H9 (cell line): ENCODE results near the gene CALN1. TPM values are rescaled to one million over a fixed set of nuclear protein-coding genes. Genes with fewer than 3 reads are reported as not detected.

Experiments used
- DNase-seq: peaks from one replicate; pipeline ENCODE4 v3.0.0-alpha.2; 2017
- H2AFZ ChIP-seq: one replicate; pipeline ENCODE4 v1.6.1; 2013; ENCODE audit warnings: mild to moderate bottlenecking, low read length, control low read depth, moderate library complexity
- H2AK5ac ChIP-seq: 2 replicates; pipeline ENCODE4 v1.6.1; 2013; ENCODE audit warnings: low read length, control low read depth, mixed read lengths; ENCODE audit not compliant: insufficient read length
- H2BK120ac ChIP-seq: one replicate; pipeline ENCODE4 v1.6.1; 2013; ENCODE audit warnings: low read depth, mild to moderate bottlenecking, low read length, control low read depth, inconsistent platforms; ENCODE audit not compliant: poor library complexity, severe bottlenecking
- H2BK12ac ChIP-seq: 2 replicates; pipeline ENCODE4 v1.6.1; 2013; ENCODE audit warnings: low read length, control low read depth, mixed read lengths, low read depth; ENCODE audit not compliant: insufficient read length
- H2BK15ac ChIP-seq: 2 replicates; pipeline ENCODE4 v1.6.1; 2013; ENCODE audit warnings: low read depth, low read length, control low read depth
- H2BK20ac ChIP-seq: one replicate; pipeline ENCODE4 v1.6.1; 2013; ENCODE audit warnings: low read depth, mild to moderate bottlenecking, low read length, control low read depth, inconsistent platforms; ENCODE audit not compliant: poor library complexity, severe bottlenecking
- H2BK5ac ChIP-seq: 2 replicates; pipeline ENCODE4 v1.6.1; 2013; ENCODE audit warnings: low read length, control low read depth, mixed read lengths; ENCODE audit not compliant: insufficient read length
- H3K14ac ChIP-seq: 2 replicates; pipeline ENCODE4 v1.6.1; 2013; ENCODE audit warnings: low read length, control low read depth; ENCODE audit not compliant: insufficient read depth
- H3K18ac ChIP-seq: 2 replicates; pipeline ENCODE4 v1.6.1; 2013; ENCODE audit warnings: low read depth, mild to moderate bottlenecking, mixed read lengths, low read length, control low read depth; ENCODE audit not compliant: insufficient read length
- H3K23ac ChIP-seq: 2 replicates; pipeline ENCODE4 v1.6.1; 2013; ENCODE audit warnings: low read length, control low read depth, mixed read lengths, low read depth; ENCODE audit not compliant: insufficient read length
- H3K23me2 ChIP-seq: 2 replicates; pipeline ENCODE4 v1.6.1; 2013; ENCODE audit warnings: low read depth, mild to moderate bottlenecking, mixed read lengths, low read length, control low read depth; ENCODE audit not compliant: insufficient read length, poor library complexity, severe bottlenecking
- H3K27ac ChIP-seq: 2 replicates; pipeline ENCODE4 v1.5.1; 2013; ENCODE audit warnings: low read length, control low read depth, mixed read lengths, low read depth; ENCODE audit not compliant: insufficient read length
- H3K27me3 ChIP-seq: 2 replicates; pipeline ENCODE4 v1.6.1; 2013; ENCODE audit warnings: low read length, control low read depth, inconsistent platforms; ENCODE audit not compliant: insufficient read depth
- H3K4ac ChIP-seq: 2 replicates; pipeline ENCODE4 v1.6.1; 2013; ENCODE audit warnings: low read depth, mild to moderate bottlenecking, control low read depth, inconsistent platforms, low read length, moderate library complexity
- H3K4me1 ChIP-seq: 2 replicates; pipeline ENCODE4 v1.6.1; 2013; ENCODE audit warnings: low read length, control low read depth, inconsistent platforms; ENCODE audit not compliant: insufficient read depth
- H3K4me2 ChIP-seq: 2 replicates; pipeline ENCODE4 v1.6.1; 2013; ENCODE audit warnings: low read length, control low read depth, mixed read lengths; ENCODE audit not compliant: insufficient read length, insufficient read depth
- H3K56ac ChIP-seq: 2 replicates; pipeline ENCODE4 v1.6.1; 2013; ENCODE audit warnings: low read depth, mild to moderate bottlenecking, mixed read lengths, low read length, control low read depth; ENCODE audit not compliant: insufficient read length
- H3K79me1 ChIP-seq: 2 replicates; pipeline ENCODE4 v1.6.1; 2013; ENCODE audit warnings: low read depth, mild to moderate bottlenecking, moderate library complexity, low read length, control low read depth, inconsistent platforms; ENCODE audit not compliant: insufficient read depth, poor library complexity, severe bottlenecking
- H3K79me2 ChIP-seq: 2 replicates; pipeline ENCODE4 v1.6.1; 2013; ENCODE audit warnings: low read length, control low read depth, inconsistent platforms; ENCODE audit not compliant: insufficient read depth
- H3K9ac ChIP-seq: 2 replicates; pipeline ENCODE4 v1.6.1; 2013; ENCODE audit warnings: low read length, control low read depth, mixed read lengths; ENCODE audit not compliant: insufficient read length; ENCODE audit errors: extremely low read depth
- H3K9me3 ChIP-seq: one replicate; pipeline ENCODE4 v1.6.1; 2013; ENCODE audit warnings: low read depth, low read length, inconsistent platforms; ENCODE audit not compliant: control insufficient read depth
- H3T11ph ChIP-seq: one replicate; pipeline ENCODE4 v1.6.1; 2013; ENCODE audit warnings: mild to moderate bottlenecking, low read length, control low read depth, inconsistent platforms
- H4K20me1 ChIP-seq: one replicate; pipeline ENCODE4 v1.6.1; 2013; ENCODE audit not compliant: control insufficient read depth, insufficient read length, insufficient read depth
- H4K5ac ChIP-seq: 2 replicates; pipeline ENCODE4 v1.6.1; 2013; ENCODE audit warnings: low read depth, mild to moderate bottlenecking, mixed read lengths, low read length, control low read depth; ENCODE audit not compliant: insufficient read length
- H4K8ac ChIP-seq: replicated peaks from 2 replicates; pipeline ENCODE4 v1.6.1; 2013; ENCODE audit warnings: low read length, control low read depth, mixed read lengths, low read depth; ENCODE audit not compliant: insufficient read length
- H4K91ac ChIP-seq: 2 replicates; pipeline ENCODE4 v1.6.1; 2013; ENCODE audit warnings: low read depth, mild to moderate bottlenecking, moderate library complexity, mixed read lengths, low read length, control low read depth; ENCODE audit not compliant: insufficient read length
- H3K27ac Mint-ChIP-seq, 3 experiments: 2 replicates in 2 of 3; 3 replicates in 1 of 3; pipeline ENCODE4 v1.8.0; 2020 to 2021; ENCODE audit warnings: mixed read lengths in 3 of 3, mild to moderate bottlenecking in 1 of 3, moderate library complexity in 1 of 3
- H3K27me3 Mint-ChIP-seq: 2 replicates; pipeline ENCODE4 v1.8.0; 2021; ENCODE audit warnings: low read depth, mild to moderate bottlenecking, moderate library complexity, mixed read lengths
- H3K36me3 Mint-ChIP-seq, 3 experiments: 2 replicates in 2 of 3; 3 replicates in 1 of 3; pipeline ENCODE4 v1.8.0; 2020 to 2021; ENCODE audit warnings: low read depth in 3 of 3, mixed read lengths in 3 of 3; ENCODE audit not compliant: insufficient read depth in 1 of 3
- H3K4me1 Mint-ChIP-seq, 2 experiments: 2 replicates each; pipeline ENCODE4 v1.8.0; 2020; ENCODE audit warnings: mixed read lengths in 2 of 2
- H3K4me3 Mint-ChIP-seq, 2 experiments: 2 replicates in 1 of 2; 3 replicates in 1 of 2; pipeline ENCODE4 v1.8.0; 2020 to 2021; ENCODE audit warnings: mild to moderate bottlenecking in 2 of 2, mixed read lengths in 2 of 2, moderate library complexity in 1 of 2
- H3K9me3 Mint-ChIP-seq, 2 experiments: 2 replicates in 1 of 2; 3 replicates in 1 of 2; pipeline ENCODE4 v1.8.0; 2020; ENCODE audit warnings: mild to moderate bottlenecking in 2 of 2, mixed read lengths in 2 of 2, moderate library complexity in 1 of 2
- WGBS: extraction: QIAGEN DNeasy Blood & Tissue Kit; methylation state at CpG from one replicate; pipeline ENCODE4 v1.1.7; 2013; ENCODE audit warnings: missing lambda C conversion rate, low lambda C conversion rate, mixed read lengths; ENCODE audit not compliant: insufficient read length; ENCODE audit errors: extremely low coverage; 5-methylcytosine and 5-hydroxymethylcytosine counted together
- total RNA-seq: library from RNA; stranded (reverse); gene quantifications from 2 replicates; pipeline ENCODE4 v1.2.1, GENCODE V29; 2021
- TF ChIP-seq, protein P1 (sequence below): fragments of 200-600 bp; sonication (generic); conservative IDR thresholded peaks from 3 replicates; pipeline ENCODE4 v1.8.0; 2021; ENCODE audit warnings: antibody characterized with exemption, mild to moderate bottlenecking

The CALN1 gene
- total RNA-seq, 1 experiment from 2014 or later: 2.8 TPM

DNA sequence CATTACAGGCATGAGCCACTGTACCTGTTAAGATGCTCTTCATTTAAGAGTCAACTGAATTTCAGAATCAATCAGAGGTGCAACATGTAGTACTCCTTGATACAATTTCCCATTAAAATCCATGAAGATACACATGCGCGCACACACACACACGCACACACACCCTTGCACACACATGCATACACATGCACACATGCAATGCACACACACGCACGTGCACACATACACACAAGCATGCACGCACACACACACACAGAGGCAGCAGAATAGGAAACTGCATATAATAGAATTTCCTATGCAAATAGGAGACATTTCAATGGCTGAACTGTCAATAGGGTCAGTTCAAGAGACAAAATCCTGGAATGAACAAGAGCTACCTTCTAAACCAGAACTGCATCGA is 192.6 kb downstream of the CALN1 start:
- no peak overlapping the region for H3K27ac Mint-ChIP-seq
- Histone ChIP-seq H4K91ac (no peak overlapping the region), H4K20me1 (no peaks in the 10 kb centered on the region), H2AK5ac (no peak overlapping the region), H4K5ac (no peak overlapping the region), H3K79me1 (no peaks in the 10 kb centered on the region), H3K4me2 (no peak overlapping the region), H3K9ac (no peak overlapping the region), H3K18ac (no peak overlapping the region), H3T11ph (no peak overlapping the region), H3K9me3 (no peaks in the 10 kb centered on the region), H3K27ac (no peak overlapping the region), H3K23me2 (no peaks in the 10 kb centered on the region), H4K8ac (no peak overlapping the region), H3K4me1 (no peaks in the 10 kb centered on the region), H3K27me3 (no peaks in the 10 kb centered on the region), H2BK120ac (no peak overlapping the region), H2BK5ac (no peak overlapping the region), H3K14ac (no peak overlapping the region), H3K56ac (no peak overlapping the region), H3K4ac (no peak overlapping the region), H3K79me2 (no peaks in the 10 kb centered on the region), H3K23ac (no peak overlapping the region), H2BK12ac (no peak overlapping the region), H2BK20ac (no peak overlapping the region), H2AFZ (no peak overlapping the region), H2BK15ac (no peak overlapping the region)
- peaks cover 0 to 3% of the 10 kb centered on the region in 2 experiments; a peak in 2 of 5 replicates for H3K9me3 Mint-ChIP-seq
- H3K36me3 Mint-ChIP-seq: peaks cover 0 to 2% (median 2%) of the 10 kb centered on the region in 3 experiments; a peak in 1 of 7 replicates
- no peaks in the 10 kb centered on the region for H3K27me3 Mint-ChIP-seq
- H3K4me1 Mint-ChIP-seq: no peaks in the 10 kb centered on the region
- no CpG with 5 or more reads among the region's 7 CpGs for WGBS
- no peak overlapping the region for H3K4me3 Mint-ChIP-seq
- TF ChIP-seq, protein P1, sequence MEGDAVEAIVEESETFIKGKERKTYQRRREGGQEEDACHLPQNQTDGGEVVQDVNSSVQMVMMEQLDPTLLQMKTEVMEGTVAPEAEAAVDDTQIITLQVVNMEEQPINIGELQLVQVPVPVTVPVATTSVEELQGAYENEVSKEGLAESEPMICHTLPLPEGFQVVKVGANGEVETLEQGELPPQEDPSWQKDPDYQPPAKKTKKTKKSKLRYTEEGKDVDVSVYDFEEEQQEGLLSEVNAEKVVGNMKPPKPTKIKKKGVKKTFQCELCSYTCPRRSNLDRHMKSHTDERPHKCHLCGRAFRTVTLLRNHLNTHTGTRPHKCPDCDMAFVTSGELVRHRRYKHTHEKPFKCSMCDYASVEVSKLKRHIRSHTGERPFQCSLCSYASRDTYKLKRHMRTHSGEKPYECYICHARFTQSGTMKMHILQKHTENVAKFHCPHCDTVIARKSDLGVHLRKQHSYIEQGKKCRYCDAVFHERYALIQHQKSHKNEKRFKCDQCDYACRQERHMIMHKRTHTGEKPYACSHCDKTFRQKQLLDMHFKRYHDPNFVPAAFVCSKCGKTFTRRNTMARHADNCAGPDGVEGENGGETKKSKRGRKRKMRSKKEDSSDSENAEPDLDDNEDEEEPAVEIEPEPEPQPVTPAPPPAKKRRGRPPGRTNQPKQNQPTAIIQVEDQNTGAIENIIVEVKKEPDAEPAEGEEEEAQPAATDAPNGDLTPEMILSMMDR: no peak
- no peak for DNase-seq
